HCT116 (cell line): ENCODE results near the gene TEX11. TPM values are rescaled to one million over a fixed set of nuclear protein-coding genes. Genes with fewer than 3 reads are reported as not detected.

Experiments
- ATAC-seq: fragments of 200-7000 bp; cut with Tn5 transposase; 2 replicates; pipeline ENCODE4 v1.9.1; 2020; ENCODE audit warnings: mild to moderate bottlenecking, moderate library complexity
- BruUV-seq: library from RNA; stranded (reverse); fragments of 400-500 nt; replicated peaks from 2 replicates; lab custom pipeline; 2021; lab: Mats Ljungman, UMichigan
- CTCF ChIA-PET: fragments of 300-600 bp; sonication (Branson Sonifier 250); formaldehyde crosslinking; loops from one replicate; lab custom pipeline; 2021; ENCODE audit warnings: antibody characterized with exemption; lab: Charles Lee
- POLR2A ChIA-PET: fragments of 300-600, 350-600 bp; sonication (Branson Sonifier 250); formaldehyde crosslinking; loops from one replicate; lab custom pipeline; 2021; ENCODE audit warnings: antibody characterized with exemption; lab: Charles Lee
- RAD21 ChIA-PET, 2 experiments: fragments of 300-600 bp; sonication (Branson Sonifier 250); formaldehyde crosslinking; loops; one replicate each; lab custom pipeline; 2023; ENCODE audit warnings: low total read pairs in 2 of 2; ENCODE audit not compliant: uncharacterized antibody in 2 of 2, unreplicated experiment in 2 of 2, low non-redundant PET in 1 of 2; lab: Charles Lee
- DNase-seq: peaks from one replicate; pipeline ENCODE4 v3.0.0-alpha.2; 2010; ENCODE audit warnings: low read depth, low spot score
- H2AFZ ChIP-seq: fragments of 200-600 bp; shearing (Covaris generic), sonication (generic); 2 replicates; pipeline ENCODE4 v1.6.1; 2017; ENCODE audit warnings: low read depth, mixed run types, mixed read lengths, antibody characterized with exemption, low read length; ENCODE audit not compliant: poor library complexity, severe bottlenecking
- H3K27ac ChIP-seq: 2 replicates; pipeline ENCODE4 v1.5.1; 2012; ENCODE audit warnings: low read depth, low read length
- H3K27me3 ChIP-seq: fragments of 200-600 bp; sonication (generic); 2 replicates; pipeline ENCODE4 v1.6.1; 2016; ENCODE audit warnings: mixed run types, low read length, mixed read lengths; ENCODE audit not compliant: insufficient read depth
- H3K36me3 ChIP-seq, 2 experiments: fragments of 200-500 bp in 1 of 2; fragments of 200-600 bp in 1 of 2; sonication (Bioruptor generic) in 1 of 2; sonication (generic) in 1 of 2; 2 replicates each; pipeline versions ENCODE4 v1.5.1 to v1.6.1; 2014 to 2016; ENCODE audit warnings: low read length in 2 of 2, inconsistent platforms in 1 of 2, mixed read lengths in 1 of 2, mixed run types in 1 of 2; ENCODE audit not compliant: insufficient read depth in 2 of 2, control insufficient read depth in 1 of 2
- H3K4me1 ChIP-seq, 2 experiments: fragments of 200-600 bp in 1 of 2; sonication (generic) in 1 of 2; 2 replicates each; pipeline versions ENCODE4 v1.5.1 to v1.6.1; 2012 to 2017; ENCODE audit warnings: low read length in 2 of 2, inconsistent platforms in 1 of 2, mild to moderate bottlenecking in 1 of 2, mixed read lengths in 1 of 2, mixed run types in 1 of 2, moderate library complexity in 1 of 2; ENCODE audit not compliant: insufficient read depth in 2 of 2, control insufficient read depth in 1 of 2
- H3K4me2 ChIP-seq: fragments of 200-600 bp; sonication (generic); 2 replicates; pipeline ENCODE4 v1.6.1; 2017; ENCODE audit warnings: mixed run types, low read length, mixed read lengths
- H3K4me3 ChIP-seq, 2 experiments: fragments of 200-600 bp in 1 of 2; sonication (generic) in 1 of 2; replicated peaks in 1 of 2; 2 replicates each; pipeline ENCODE4 v1.5.1; 2011 to 2016; ENCODE audit warnings: low read length in 2 of 2, control low read depth in 1 of 2, low read depth in 1 of 2, mild to moderate bottlenecking in 1 of 2, mixed read lengths in 1 of 2, mixed run types in 1 of 2
- H3K79me2 ChIP-seq: fragments of 200-600 bp; sonication (generic); 2 replicates; pipeline ENCODE4 v1.6.1; 2017; ENCODE audit warnings: mild to moderate bottlenecking, mixed run types, low read length, moderate library complexity, mixed read lengths; ENCODE audit not compliant: insufficient read depth
- H3K9ac ChIP-seq: fragments of 200-600 bp; sonication (generic); 2 replicates; pipeline ENCODE4 v1.6.1; 2016; ENCODE audit warnings: low read length, mixed read lengths
- H3K9me2 ChIP-seq: fragments of 200-600 bp; sonication (generic), shearing (Covaris generic); 2 replicates; pipeline ENCODE4 v1.6.1; 2017; ENCODE audit warnings: mixed run types, mild to moderate bottlenecking, moderate library complexity; ENCODE audit not compliant: insufficient read depth
- H3K9me3 ChIP-seq, 2 experiments: fragments of 200-500 bp in 1 of 2; fragments of 200-600 bp in 1 of 2; sonication (Bioruptor generic) in 1 of 2; sonication (generic) in 1 of 2; 2 replicates each; pipeline ENCODE4 v1.6.1; 2014 to 2017; ENCODE audit warnings: low read length in 2 of 2, mixed read lengths in 2 of 2, inconsistent platforms in 1 of 2, low read depth in 1 of 2, mild to moderate bottlenecking in 1 of 2, mixed run types in 1 of 2, moderate library complexity in 1 of 2; ENCODE audit not compliant: control insufficient read depth in 1 of 2, insufficient read depth in 1 of 2
- H4K20me1 ChIP-seq: fragments of 200-600 bp; sonication (generic), shearing (Covaris generic); 2 replicates; pipeline ENCODE4 v1.6.1; 2017; ENCODE audit warnings: mixed run types, mild to moderate bottlenecking, moderate library complexity; ENCODE audit not compliant: insufficient read depth
- EZH2 ChIP-seq: fragments of 200-600 bp; sonication (generic); IDR thresholded peaks from 2 replicates; pipeline ENCODE4 v1.6.1; 2017; ENCODE audit warnings: antibody characterized with exemption, mixed run types
- MAX ChIP-seq: IDR thresholded peaks from 2 replicates; pipeline ENCODE4 v1.6.1; 2012
- RAD21 ChIP-seq: IDR thresholded peaks from 2 replicates; pipeline ENCODE4 v1.6.1; 2012; ENCODE audit warnings: low read depth, mild to moderate bottlenecking
- SIN3A ChIP-seq: IDR thresholded peaks from 2 replicates; pipeline ENCODE4 v1.6.1; 2012; ENCODE audit warnings: low read depth
- YY1 ChIP-seq: IDR thresholded peaks from 2 replicates; pipeline ENCODE4 v1.6.1; 2011; ENCODE audit warnings: low read length, low read depth, moderate library complexity, mild to moderate bottlenecking; ENCODE audit not compliant: insufficient replicate concordance; ENCODE audit errors: extremely low read depth
- ZNF274 ChIP-seq: fragments of 200-500 bp; sonication (Bioruptor generic); IDR thresholded peaks from 2 replicates; pipeline ENCODE4 v1.6.1; 2014; ENCODE audit warnings: mild to moderate bottlenecking, low read depth, low read length, inconsistent platforms
- intact Hi-C: fragments of 100-400 bp; cut with micrococcal nuclease; formaldehyde crosslinking; loops from 2 replicates; pipeline ENCODE4 v1.10.0; 2022
- total RNA-seq: library from RNA; stranded (reverse); gene quantifications from one replicate; pipeline ENCODE4 v1.2.1, GENCODE V29; 2021; ENCODE audit not compliant: unreplicated experiment
- TF ChIP-seq, protein P1 (sequence below): IDR thresholded peaks from 2 replicates; pipeline ENCODE4 v1.6.1; 2012
- TF ChIP-seq, protein P2 (sequence below): IDR thresholded peaks from 2 replicates; pipeline ENCODE4 v1.6.1; 2012; ENCODE audit warnings: low read depth

The TEX11 gene
- total RNA-seq, 1 experiment from 2014 or later: 0.10 TPM

- POLR2A ChIA-PET: no interaction called here
- RAD21 ChIA-PET: no interaction called here
These were observed 303.2 kb downstream of the TEX11 start for GRCh38 chrX:70605352-70605751.

More at GRCh38 chrX:70605352-70605751, 303.2 kb downstream of the TEX11 start:
- TF ChIP-seq EZH2 (no peak), SIN3A (no peak), ZNF274 (no peak), RAD21 (no peak), YY1 (no peak), MAX (no peak)
- TF ChIP-seq, protein P1, sequence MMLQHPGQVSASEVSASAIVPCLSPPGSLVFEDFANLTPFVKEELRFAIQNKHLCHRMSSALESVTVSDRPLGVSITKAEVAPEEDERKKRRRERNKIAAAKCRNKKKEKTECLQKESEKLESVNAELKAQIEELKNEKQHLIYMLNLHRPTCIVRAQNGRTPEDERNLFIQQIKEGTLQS: no peak
- TF ChIP-seq, protein P2, sequence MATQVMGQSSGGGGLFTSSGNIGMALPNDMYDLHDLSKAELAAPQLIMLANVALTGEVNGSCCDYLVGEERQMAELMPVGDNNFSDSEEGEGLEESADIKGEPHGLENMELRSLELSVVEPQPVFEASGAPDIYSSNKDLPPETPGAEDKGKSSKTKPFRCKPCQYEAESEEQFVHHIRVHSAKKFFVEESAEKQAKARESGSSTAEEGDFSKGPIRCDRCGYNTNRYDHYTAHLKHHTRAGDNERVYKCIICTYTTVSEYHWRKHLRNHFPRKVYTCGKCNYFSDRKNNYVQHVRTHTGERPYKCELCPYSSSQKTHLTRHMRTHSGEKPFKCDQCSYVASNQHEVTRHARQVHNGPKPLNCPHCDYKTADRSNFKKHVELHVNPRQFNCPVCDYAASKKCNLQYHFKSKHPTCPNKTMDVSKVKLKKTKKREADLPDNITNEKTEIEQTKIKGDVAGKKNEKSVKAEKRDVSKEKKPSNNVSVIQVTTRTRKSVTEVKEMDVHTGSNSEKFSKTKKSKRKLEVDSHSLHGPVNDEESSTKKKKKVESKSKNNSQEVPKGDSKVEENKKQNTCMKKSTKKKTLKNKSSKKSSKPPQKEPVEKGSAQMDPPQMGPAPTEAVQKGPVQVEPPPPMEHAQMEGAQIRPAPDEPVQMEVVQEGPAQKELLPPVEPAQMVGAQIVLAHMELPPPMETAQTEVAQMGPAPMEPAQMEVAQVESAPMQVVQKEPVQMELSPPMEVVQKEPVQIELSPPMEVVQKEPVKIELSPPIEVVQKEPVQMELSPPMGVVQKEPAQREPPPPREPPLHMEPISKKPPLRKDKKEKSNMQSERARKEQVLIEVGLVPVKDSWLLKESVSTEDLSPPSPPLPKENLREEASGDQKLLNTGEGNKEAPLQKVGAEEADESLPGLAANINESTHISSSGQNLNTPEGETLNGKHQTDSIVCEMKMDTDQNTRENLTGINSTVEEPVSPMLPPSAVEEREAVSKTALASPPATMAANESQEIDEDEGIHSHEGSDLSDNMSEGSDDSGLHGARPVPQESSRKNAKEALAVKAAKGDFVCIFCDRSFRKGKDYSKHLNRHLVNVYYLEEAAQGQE: no peak
- H3K9me3 ChIP-seq: no peaks in the 10 kb centered on the region
- no peaks in the 10 kb centered on the region for H3K27me3 ChIP-seq
- H3K4me2 ChIP-seq: no peak overlapping the region
- no peak for ATAC-seq
- H3K9ac ChIP-seq: no peak overlapping the region
- CTCF ChIA-PET: no interaction called here
- no TSS peak for BruUV-seq
- no peaks in the 10 kb centered on the region for H3K9me2 ChIP-seq
- intact Hi-C loops: no loop called here
- no peak overlapping the region for H2AFZ ChIP-seq
- H3K36me3 ChIP-seq: no peaks in the 10 kb centered on the region
- no peaks in the 10 kb centered on the region for H3K4me1 ChIP-seq
- DNase-seq: no peak
- H3K79me2 ChIP-seq: no peaks in the 10 kb centered on the region
- H4K20me1 ChIP-seq: no peaks in the 10 kb centered on the region
- no peak overlapping the region for H3K4me3 ChIP-seq
- no peak overlapping the region for H3K27ac ChIP-seq
